ENCODE results near the gene N4BP3. TPM values are rescaled to one million over a fixed set of nuclear protein-coding genes. Genes with fewer than 3 reads are reported as not detected.

Gene N4BP3
- total and polyA plus RNA-seq, 12 donors = 0.31 to 2.6 (median 0.89) TPM

DNA sequence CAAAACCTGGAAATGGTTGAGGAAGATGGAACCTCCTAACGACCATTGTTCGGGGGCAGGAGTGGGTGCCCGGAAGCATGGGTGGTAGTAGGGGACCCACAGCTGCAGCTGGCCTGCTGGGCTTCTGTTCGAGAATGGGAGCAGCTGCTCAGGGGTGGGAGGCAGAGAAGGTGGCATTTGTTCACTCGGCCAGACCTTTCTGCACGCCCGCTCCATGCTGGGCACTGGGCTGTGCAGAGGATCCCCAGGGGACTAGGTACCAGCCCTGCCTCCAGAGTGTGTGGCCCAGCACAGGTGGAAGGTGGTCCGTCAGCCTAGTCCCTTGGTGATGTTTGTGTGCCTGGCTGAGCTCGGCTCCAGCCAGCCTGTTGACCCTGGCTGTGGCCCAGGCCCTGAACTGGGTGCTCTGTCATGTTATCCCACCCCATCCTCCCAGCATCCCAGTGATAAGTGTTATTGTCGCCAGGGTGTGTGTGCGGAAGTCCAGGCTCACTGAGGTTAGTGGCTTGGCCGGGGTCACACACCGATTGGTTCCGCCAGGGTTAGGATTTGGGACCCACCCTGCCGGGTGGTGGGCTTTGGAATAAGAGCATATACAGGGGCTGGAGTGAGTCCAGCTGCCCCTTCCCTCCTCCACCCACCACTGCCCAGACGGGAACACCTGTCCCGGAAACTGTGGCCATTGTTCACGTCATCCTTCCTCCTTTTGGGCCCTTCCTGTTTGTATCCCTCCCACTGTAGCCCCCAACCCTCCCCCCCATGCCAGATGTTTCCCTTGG lies 4.8 kb downstream of the N4BP3 start:
- Histone ChIP-seq H3K27me3 (peaks cover 16% of the 10 kb centered on the region), H3K4me3 (no peak overlapping the region), H3K9me3 (replicated peaks in 1 of 3) (no peaks in the 10 kb centered on the region), H3K36me3 (replicated peaks in 1 of 2) (no peaks in the 10 kb centered on the region), H3K4me1 (replicated peaks in 1 of 2) (peaks cover 10 to 18% of the 10 kb centered on the region in 2 donors), H3K27ac (no peak overlapping the region)
- intact Hi-C loops (cut with DNase I) = no loop called here
- TF ChIP-seq POLR2A (IDR thresholded peaks at IDR 0.05) = no peak
- no peak for TF ChIP-seq CTCF (IDR thresholded peaks at IDR 0.05)
- 71 to 78% (median 75%) methylated on average over 15 to 18 of the region's 18 CpGs for WGBS, 4 donors
- no peak for DNase-seq

DNA sequence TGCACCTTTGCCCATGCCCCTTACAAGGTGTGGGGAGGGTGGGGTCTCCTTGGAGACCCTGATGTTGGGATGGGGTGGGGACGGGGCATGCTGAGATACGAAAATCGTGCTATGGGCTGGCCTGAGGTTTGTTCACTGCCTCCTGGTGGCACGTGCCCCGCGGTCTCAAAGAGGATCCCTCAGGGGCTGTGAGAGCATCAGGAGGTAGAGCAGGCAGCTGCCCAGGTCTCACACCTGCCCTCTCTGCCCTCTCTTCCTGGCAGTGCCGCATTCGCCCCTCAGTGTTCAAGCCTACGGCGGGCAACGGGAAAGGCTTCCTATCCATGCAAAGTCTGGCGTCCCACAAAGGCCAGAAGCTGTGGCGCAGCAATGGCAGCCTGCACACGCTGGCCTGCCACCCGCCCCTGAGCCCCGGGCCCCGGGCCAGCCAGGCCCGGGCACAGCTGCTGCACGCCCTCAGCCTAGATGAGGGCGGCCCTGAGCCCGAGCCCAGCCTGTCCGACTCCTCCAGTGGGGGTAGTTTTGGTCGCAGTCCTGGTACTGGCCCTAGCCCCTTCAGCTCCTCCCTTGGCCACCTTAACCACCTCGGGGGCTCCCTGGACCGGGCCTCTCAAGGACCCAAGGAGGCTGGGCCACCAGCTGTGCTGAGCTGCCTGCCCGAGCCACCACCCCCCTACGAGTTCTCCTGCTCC lies 6.7 kb downstream of the N4BP3 start:
- H3K9me3 ChIP-seq (replicated peaks in 1 of 3) = no peaks in the 10 kb centered on the region
- no peak for TF ChIP-seq POLR2A (IDR thresholded peaks at IDR 0.05)
- TF ChIP-seq CTCF (IDR thresholded peaks at IDR 0.05) = no peak
- H3K4me3 ChIP-seq = no peak overlapping the region
- 86 to 91% (median 90%) methylated on average over 7 to 27 of the region's 27 CpGs for WGBS, 4 donors
- no peaks in the 10 kb centered on the region for H3K36me3 ChIP-seq (replicated peaks in 1 of 2)
- intact Hi-C loops (cut with DNase I) = no loop called here
- H3K4me1 ChIP-seq (replicated peaks in 1 of 2) = peaks cover 0 to 5% of the 10 kb centered on the region in 2 donors
- DNase-seq = no peak
- peaks cover 4% of the 10 kb centered on the region for H3K27me3 ChIP-seq
- no peak overlapping the region for H3K27ac ChIP-seq

- no peaks in the 10 kb centered on the region for H3K36me3 ChIP-seq (replicated peaks in 1 of 2)
- no peaks in the 10 kb centered on the region for H3K9me3 ChIP-seq (replicated peaks in 1 of 3)
- no peaks in the 10 kb centered on the region for H3K27me3 ChIP-seq
- H3K4me1 ChIP-seq (replicated peaks in 1 of 2) = peaks cover 0 to 5% of the 10 kb centered on the region in 2 donors
- DNase-seq = peak; percentile 79 to 95 (median 89)
- TF ChIP-seq CTCF (IDR thresholded peaks at IDR 0.05) = peak in 5 of 6 experiments; percentile 30 to 46 (median 36)
- no peak for TF ChIP-seq POLR2A (IDR thresholded peaks at IDR 0.05)
- intact Hi-C loops (cut with DNase I) = no loop called here
- 36 to 63% (median 49%) methylated on average over 9 to 29 of the region's 29 CpGs for WGBS, 4 donors
- H3K4me3 ChIP-seq = no peak overlapping the region
- no peak overlapping the region for H3K27ac ChIP-seq
Measured at GRCh38 chr5:178120607-178121357, 7.5 kb downstream of the N4BP3 start.
